ENCODE results near the gene DNAJC6.

DNA sequence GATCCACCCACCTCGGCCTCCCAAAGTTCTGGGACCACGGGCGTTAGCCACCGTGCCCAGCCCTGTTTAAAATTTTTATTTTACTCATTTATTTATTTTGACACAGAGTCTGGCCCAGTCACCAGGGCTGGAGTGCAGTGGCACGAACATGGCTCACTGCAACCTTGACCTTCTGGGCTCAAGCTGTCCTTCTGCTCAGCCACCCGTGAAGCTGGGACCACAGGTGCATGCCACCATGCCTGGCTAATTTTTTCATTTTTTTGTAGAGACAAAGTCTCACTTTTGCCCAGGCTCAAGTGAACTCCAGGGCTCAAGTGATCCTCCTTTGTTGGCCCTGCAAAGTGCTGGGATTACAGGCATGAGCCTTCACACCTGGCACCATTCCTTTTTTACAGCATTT is 27.5 kb upstream of the DNAJC6 start:
- TF ChIP-seq, protein P1, sequence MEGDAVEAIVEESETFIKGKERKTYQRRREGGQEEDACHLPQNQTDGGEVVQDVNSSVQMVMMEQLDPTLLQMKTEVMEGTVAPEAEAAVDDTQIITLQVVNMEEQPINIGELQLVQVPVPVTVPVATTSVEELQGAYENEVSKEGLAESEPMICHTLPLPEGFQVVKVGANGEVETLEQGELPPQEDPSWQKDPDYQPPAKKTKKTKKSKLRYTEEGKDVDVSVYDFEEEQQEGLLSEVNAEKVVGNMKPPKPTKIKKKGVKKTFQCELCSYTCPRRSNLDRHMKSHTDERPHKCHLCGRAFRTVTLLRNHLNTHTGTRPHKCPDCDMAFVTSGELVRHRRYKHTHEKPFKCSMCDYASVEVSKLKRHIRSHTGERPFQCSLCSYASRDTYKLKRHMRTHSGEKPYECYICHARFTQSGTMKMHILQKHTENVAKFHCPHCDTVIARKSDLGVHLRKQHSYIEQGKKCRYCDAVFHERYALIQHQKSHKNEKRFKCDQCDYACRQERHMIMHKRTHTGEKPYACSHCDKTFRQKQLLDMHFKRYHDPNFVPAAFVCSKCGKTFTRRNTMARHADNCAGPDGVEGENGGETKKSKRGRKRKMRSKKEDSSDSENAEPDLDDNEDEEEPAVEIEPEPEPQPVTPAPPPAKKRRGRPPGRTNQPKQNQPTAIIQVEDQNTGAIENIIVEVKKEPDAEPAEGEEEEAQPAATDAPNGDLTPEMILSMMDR (IDR thresholded peaks at IDR 0.05) = no peak
- TF ChIP-seq POLR2A (IDR thresholded peaks at IDR 0.05) (no peak), POLR2AphosphoS5 (IDR thresholded peaks at IDR 0.05) (no peak), EP300 (IDR thresholded peaks at IDR 0.05) (no peak)
